IPS-NIHi11 (cell line): Measurements from ENCODE around the gene DNER.
A peak's percentile ranks its signal among the peaks of the same experiment; 100 is the strongest.

Experiments
- DNase-seq: peaks from one replicate; pipeline ENCODE4 v3.0.0; 2012; ENCODE audit warnings: mixed read lengths, low spot score

The DNER gene

DNA sequence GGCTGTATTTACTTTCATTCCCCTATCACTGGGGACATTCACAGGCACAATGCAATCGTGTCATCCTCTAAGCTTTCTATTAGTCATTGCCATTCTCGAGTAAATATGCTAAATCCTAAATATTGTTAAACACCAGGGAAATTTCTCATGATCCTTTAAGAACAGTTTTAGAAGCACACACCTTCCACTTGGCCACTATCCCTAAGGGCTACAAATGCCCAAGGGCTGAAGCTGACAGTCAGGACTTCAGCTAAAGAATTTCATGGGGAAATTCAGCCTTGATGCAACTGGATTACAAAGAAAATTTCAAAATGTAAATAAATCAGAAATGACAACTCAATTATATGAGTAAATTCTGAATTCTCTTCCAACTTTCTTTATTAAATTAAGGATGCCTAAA is 280.2 kb downstream of the DNER start:
- no peak for DNase-seq

- no peak for DNase-seq
These were observed 281.0 kb downstream of the DNER start for GRCh38 chr2:229433351-229433750.

GRCh38 chr2:229431327-229431954 is 282.9 kb downstream of the DNER start:
- peak; percentile 20 for DNase-seq

DNA sequence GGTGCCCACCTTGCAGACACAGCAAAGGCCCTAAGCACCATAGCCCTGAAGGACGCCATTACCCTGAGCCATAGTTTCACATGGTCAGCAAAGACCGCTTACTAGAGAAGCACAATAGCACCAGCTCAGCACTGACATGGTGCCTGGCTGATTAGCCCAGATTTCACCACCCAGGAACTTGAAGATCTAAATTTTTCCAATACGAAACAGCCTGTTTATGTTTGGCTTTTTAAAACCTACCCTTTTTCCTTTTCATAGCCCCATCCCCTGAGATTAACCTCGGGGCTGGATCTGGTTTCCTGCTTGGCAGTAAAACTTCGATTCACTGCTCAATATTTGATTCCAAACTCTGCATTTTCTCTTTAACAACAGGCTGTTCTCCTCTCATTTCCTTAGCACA is 284.8 kb downstream of the DNER start:
- no peak for DNase-seq

DNA sequence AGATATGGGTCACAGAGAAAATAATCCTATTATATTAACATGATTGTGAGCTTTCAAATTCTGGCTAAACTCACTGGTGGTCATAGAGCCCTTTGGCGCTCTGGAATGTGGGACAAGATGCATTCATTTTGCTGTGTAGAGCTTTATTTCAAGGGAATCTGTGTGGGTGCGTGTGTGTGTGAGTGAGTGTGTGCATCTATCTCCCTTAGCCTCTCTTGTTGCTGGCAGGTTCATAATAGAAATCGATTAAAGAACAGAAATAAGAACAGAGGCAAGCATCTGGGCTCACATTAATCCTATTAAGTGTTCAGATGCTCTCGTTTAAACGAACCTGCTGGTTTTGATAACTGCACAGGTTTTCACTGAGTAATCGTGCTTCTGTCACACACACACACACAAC is 287.9 kb downstream of the DNER start:
- no peak for DNase-seq

GRCh38 chr2:229425598-229425997 is 288.8 kb downstream of the DNER start:
- no peak for DNase-seq

DNA sequence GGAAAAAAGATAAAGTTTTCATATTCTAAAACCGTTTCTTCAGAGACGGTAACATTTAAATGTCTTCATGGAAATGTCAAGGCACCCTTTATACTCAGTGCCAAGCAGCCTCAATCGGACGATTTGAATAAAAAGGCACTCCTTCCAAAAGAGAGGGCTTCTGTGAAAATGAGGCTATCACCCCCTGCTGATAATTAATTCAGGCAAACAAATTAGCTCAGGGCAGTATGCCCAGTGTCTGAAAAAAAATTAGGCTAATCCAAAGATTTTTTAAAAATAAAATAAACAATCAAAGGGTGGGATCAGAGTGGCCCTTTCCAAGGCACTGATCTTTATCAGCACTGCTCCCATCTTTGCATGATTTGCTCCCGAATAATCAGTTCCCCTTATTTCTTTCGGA is 292.3 kb downstream of the DNER start:
- DNase-seq = no peak

GRCh38 chr2:229419158-229419557 is 295.2 kb downstream of the DNER start:
- DNase-seq = no peak

- DNase-seq = peak; percentile 34
These were observed 296.4 kb downstream of the DNER start for GRCh38 chr2:229417916-229418315.

GRCh38 chr2:229417176-229417575 is 297.2 kb downstream of the DNER start:
- DNase-seq = no peak

DNA sequence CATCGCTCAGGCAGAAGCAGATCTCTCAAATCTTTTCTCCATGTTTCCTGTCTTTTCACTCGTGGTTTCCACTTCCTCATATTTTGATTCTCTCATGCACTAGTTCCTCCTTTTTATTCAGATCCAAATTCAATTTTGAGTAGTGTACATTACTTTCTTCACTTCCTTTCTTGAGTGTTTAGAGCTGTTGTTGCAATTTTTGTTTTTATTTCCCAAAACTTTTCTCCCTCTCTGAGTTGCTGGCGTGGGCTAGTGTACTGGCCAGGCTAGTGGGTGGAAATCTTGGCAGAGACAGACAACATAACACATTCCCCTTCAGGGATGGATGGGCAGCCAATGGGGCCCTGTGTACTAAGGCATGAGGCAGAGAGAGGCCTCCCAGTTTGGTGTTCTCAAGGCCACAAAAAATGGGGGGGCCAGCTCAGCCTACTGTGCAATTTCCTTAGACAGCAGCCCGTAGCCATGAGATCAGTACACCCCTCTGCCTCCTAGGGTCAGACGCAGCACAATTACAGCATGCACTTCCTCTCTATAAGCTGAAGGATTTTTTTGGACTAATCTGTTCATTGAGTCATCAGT is 298.1 kb downstream of the DNER start:
- no peak for DNase-seq

GRCh38 chr2:229414631-229415030 is 299.7 kb downstream of the DNER start:
- no peak for DNase-seq

GRCh38 chr2:229412686-229413085 is 301.7 kb downstream of the DNER start:
- no peak for DNase-seq

- no peak for DNase-seq
These were observed 303.4 kb downstream of the DNER start for GRCh38 chr2:229410946-229411345.

DNA sequence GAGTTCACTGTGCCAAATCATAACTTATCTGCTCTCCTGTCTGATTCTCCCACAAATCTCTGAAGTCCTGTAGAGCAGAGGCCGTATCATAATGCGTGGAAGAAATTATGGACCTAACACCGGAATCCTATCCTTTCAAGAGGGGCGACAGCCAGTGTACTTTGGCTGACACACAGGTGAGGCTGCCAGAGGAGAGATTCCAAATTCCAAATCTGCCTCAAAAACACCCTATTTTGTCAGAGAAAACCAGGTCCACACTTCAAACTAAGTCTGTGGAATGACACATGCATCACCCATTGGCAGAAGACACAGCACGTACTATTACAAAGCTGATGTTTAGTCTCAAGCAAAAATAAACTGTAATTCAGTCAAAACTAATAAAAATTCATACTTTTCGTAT is 304.1 kb downstream of the DNER start:
- no peak for DNase-seq

- DNase-seq = no peak
These were observed 304.6 kb downstream of the DNER start for GRCh38 chr2:229409751-229410181.

- DNase-seq = no peak
These were observed 305.4 kb downstream of the DNER start for GRCh38 chr2:229408962-229409361.

GRCh38 chr2:229408356-229408755 is 306.0 kb downstream of the DNER start:
- DNase-seq = no peak

DNA sequence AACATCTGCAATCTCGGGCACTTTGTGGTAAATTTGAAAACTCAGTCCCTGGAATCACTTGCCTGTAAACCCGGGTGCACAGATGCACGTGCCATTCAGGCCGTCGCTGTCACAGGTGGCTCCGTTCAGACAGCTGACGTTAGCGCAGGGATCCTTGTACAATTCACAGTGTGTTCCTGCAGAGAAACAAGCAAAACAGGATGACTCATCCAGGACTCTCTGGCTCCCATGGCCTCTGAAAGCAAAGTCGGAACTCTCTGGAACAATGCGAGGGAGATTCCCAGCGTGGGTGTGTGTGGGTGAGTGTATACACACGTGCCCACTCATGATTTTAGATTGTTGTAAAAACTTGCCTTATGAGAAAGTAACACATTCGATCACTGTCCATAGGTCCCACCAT is 307.2 kb downstream of the DNER start:
- no peak for DNase-seq

- DNase-seq = no peak
These were observed 308.6 kb downstream of the DNER start for GRCh38 chr2:229405796-229406195.

GRCh38 chr2:229403296-229403695 is 311.1 kb downstream of the DNER start:
- DNase-seq = no peak

- DNase-seq = no peak
These were observed 313.0 kb downstream of the DNER start for GRCh38 chr2:229401171-229401865.

GRCh38 chr2:229393926-229394325 is 320.4 kb downstream of the DNER start:
- DNase-seq = no peak

- no peak for DNase-seq
These were observed 322.2 kb downstream of the DNER start for GRCh38 chr2:229392196-229392595.
